ENCODE data around the gene SPAG5. TPM values are rescaled to one million over a fixed set of nuclear protein-coding genes. Genes with fewer than 3 reads are reported as not detected.
A peak's percentile ranks its signal among the peaks of the same experiment; 100 is the strongest.

Gene SPAG5
- total and polyA plus RNA-seq, 9 of the 15 experiments (the other 6 are each of a cell fraction or from before 2014, with no cell fraction given) = 94.4 to 286 (median 151) TPM

DNA sequence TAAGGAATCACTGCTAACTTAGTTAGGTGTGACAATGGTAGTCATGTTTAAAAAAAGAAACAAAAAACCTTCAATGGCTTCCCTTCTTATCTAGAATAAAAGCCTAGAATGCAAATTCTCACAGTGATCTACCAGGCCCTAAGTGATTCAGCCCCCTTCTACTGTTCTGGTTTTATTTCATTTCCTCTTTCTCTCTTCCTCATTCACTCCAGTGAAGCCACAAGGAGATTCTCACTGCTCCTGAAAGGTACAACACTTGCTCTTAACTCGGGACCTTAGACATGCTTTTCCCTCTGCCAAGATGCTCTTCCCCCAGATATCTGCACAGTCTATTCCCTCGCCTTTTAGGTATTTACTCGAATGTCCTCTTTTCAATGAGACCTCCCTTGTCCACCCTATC, 31.2 kb downstream of the SPAG5 start:
- Histone ChIP-seq H2AFZ (ENCODE audit: low read depth, low read length) (no peak overlapping the region), H3K4me3 (no peak overlapping the region), H3K36me3 (ENCODE audit: control insufficient read depth, insufficient read depth, low read length) (peaks cover 57% of the 10 kb centered on the region), H3K4me1 (replicated peaks in 1 of 2; ENCODE audit: control insufficient read depth in 2 of 2, insufficient read depth in 2 of 2, low read length in 2 of 2) (peaks cover 12 to 13% of the 10 kb centered on the region in 2 experiments; a peak in 4 of 5 replicates), H4K20me1 (replicated peaks; ENCODE audit: control insufficient read depth, insufficient read depth, low read length) (no peaks in the 10 kb centered on the region), H3K79me2 (ENCODE audit: control insufficient read depth, insufficient read depth, low read length) (peaks cover 84% of the 10 kb centered on the region), H3K9me1 (ENCODE audit: control insufficient read depth, insufficient read depth, low read length) (no peaks in the 10 kb centered on the region), H3K9ac (ENCODE audit: insufficient read depth in 1 of 2, low read depth in 2 of 2, low read length in 2 of 2) (no peak overlapping the region), H3K9me3 (replicated peaks; ENCODE audit: control insufficient read depth, insufficient read depth, low read depth, low read length) (no peaks in the 10 kb centered on the region), H3K4me2 (ENCODE audit: insufficient read depth, low read length) (peak overlapping the region; percentile 34), H3K27me3 (ENCODE audit: control insufficient read depth in 2 of 2, insufficient read depth in 2 of 2, low read length in 2 of 2) (no peaks in the 10 kb centered on the region), H3K27ac (ENCODE audit: extremely low read depth, low read depth, low read length) (no peak overlapping the region; the same call in 2 of the 3 replicates)
- no peak for ATAC-seq
- ChIA-PET CTCF (ENCODE audit: low intra/inter-chr PET ratio) (no interaction called here), POLR2A (interaction anchor here (0.6 kb wide), 1 partner anchor 157 kb away, joined by 3 read pairs; no protein-coding TSS in a partner anchor)
- FAIRE-seq = no peak
- in situ Hi-C loops (cut with MboI) (no loop called here), intact Hi-C loops (cut with micrococcal nuclease) (no loop called here)
- BruUV-seq (replicated peaks) = TSS peak; percentile 6
- WGBS (ENCODE audit: insufficient coverage, low coverage, missing lambda C conversion rate) = 70% methylated on average over 3 of the region's 3 CpGs
- no peak for DNase-seq (ENCODE audit: extremely low read depth in 1 of 4, low spot score in 3 of 4)
- TF ChIP-seq MLLT1 (IDR thresholded peaks at IDR 0.05) = no peak
- TF ChIP-seq SPI1 (IDR thresholded peaks at IDR 0.05; ENCODE audit: borderline replicate concordance, low read depth, low read length) = peak; percentile 81; the same call in 1 of the 2 replicates

DNA sequence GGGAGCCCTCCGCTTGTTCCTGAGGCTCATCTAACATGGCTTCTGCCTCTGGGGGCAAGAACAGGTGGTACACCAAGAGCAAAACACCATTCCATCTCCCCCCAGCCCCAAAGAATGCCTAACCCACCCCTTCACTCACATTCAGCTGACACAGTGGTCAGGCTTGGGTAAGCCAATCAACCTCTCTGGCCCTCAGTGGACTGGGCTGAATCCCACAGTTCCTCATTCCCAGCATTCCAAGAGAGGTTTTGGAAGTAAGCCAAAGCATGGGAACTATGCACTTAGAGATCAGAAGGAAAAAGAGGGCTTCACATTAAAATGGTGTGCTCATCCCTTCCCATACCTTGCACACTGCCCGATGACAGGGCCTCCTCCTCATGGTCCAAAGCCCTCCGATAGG, 35.4 kb downstream of the SPAG5 start:
- peaks cover 0 to 1% of the 10 kb centered on the region in 2 experiments; a peak in 2 of 5 replicates for H3K4me1 ChIP-seq (replicated peaks in 1 of 2; ENCODE audit: control insufficient read depth in 2 of 2, insufficient read depth in 2 of 2, low read length in 2 of 2)
- no TSS peak for BruUV-seq (replicated peaks)
- ATAC-seq (no peak), DNase-seq (ENCODE audit: extremely low read depth in 1 of 4, low spot score in 3 of 4) (no peak), FAIRE-seq (no peak)
- no peaks in the 10 kb centered on the region for H3K27me3 ChIP-seq (ENCODE audit: control insufficient read depth in 2 of 2, insufficient read depth in 2 of 2, low read length in 2 of 2)
- CTCF ChIA-PET (ENCODE audit: low intra/inter-chr PET ratio) = no interaction called here
- no peak overlapping the region for H3K9ac ChIP-seq (ENCODE audit: insufficient read depth in 1 of 2, low read depth in 2 of 2, low read length in 2 of 2)
- no peaks in the 10 kb centered on the region for H3K9me1 ChIP-seq (ENCODE audit: control insufficient read depth, insufficient read depth, low read length)
- in situ Hi-C loops (cut with MboI) = no loop called here
- peaks cover 77% of the 10 kb centered on the region for H3K36me3 ChIP-seq (ENCODE audit: control insufficient read depth, insufficient read depth, low read length)
- no peaks in the 10 kb centered on the region for H3K9me3 ChIP-seq (replicated peaks; ENCODE audit: control insufficient read depth, insufficient read depth, low read depth, low read length)
- 97% methylated on average over 3 of the region's 3 CpGs for WGBS (ENCODE audit: insufficient coverage, low coverage, missing lambda C conversion rate)
- no peak overlapping the region for H3K27ac ChIP-seq (ENCODE audit: extremely low read depth, low read depth, low read length)
- H3K4me2 ChIP-seq (ENCODE audit: insufficient read depth, low read length) = no peak overlapping the region
- H3K79me2 ChIP-seq (ENCODE audit: control insufficient read depth, insufficient read depth, low read length) = peaks cover 50% of the 10 kb centered on the region
- intact Hi-C loops (cut with micrococcal nuclease) = no loop called here
- POLR2A ChIA-PET = interaction anchor here (1.5 kb wide), 1 partner anchor 9 kb away, joined by 6 read pairs; no protein-coding TSS in a partner anchor
- no peak overlapping the region for H2AFZ ChIP-seq (ENCODE audit: low read depth, low read length)
- no peak for TF ChIP-seq GATAD2B (IDR thresholded peaks at IDR 0.05; ENCODE audit: borderline replicate concordance)
- H3K4me3 ChIP-seq = no peak overlapping the region
- H4K20me1 ChIP-seq (replicated peaks; ENCODE audit: control insufficient read depth, insufficient read depth, low read length) = no peaks in the 10 kb centered on the region

Measured in K562 (cell line).